Measurements from ENCODE around the gene FAM174B. TPM values are rescaled to one million over a fixed set of nuclear protein-coding genes. Genes with fewer than 3 reads are reported as not detected.
"Not testable (repeated sequence)": the region's sequence is repeated elsewhere in the genome, so short reads cannot be mapped to it uniquely, and the experiment has no call there.

The FAM174B gene
- total RNA-seq, 2 donors from 2014 or later: 5.7 to 7.0 TPM

- no peak overlapping the region for H3K27ac Mint-ChIP-seq
- no peak for ATAC-seq (replicated peaks)
- H3K36me3 Mint-ChIP-seq (ENCODE audit: low read depth): no peaks in the 10 kb centered on the region
- H3K9me3 Mint-ChIP-seq: no peaks in the 10 kb centered on the region
- H3K4me1 Mint-ChIP-seq: no peaks in the 10 kb centered on the region
- no peak overlapping the region for H3K4me3 Mint-ChIP-seq
- H3K27me3 Mint-ChIP-seq: no peaks in the 10 kb centered on the region
Measured at GRCh38 chr15:92612891-92613290, 42.7 kb downstream of the FAM174B start.

DNA sequence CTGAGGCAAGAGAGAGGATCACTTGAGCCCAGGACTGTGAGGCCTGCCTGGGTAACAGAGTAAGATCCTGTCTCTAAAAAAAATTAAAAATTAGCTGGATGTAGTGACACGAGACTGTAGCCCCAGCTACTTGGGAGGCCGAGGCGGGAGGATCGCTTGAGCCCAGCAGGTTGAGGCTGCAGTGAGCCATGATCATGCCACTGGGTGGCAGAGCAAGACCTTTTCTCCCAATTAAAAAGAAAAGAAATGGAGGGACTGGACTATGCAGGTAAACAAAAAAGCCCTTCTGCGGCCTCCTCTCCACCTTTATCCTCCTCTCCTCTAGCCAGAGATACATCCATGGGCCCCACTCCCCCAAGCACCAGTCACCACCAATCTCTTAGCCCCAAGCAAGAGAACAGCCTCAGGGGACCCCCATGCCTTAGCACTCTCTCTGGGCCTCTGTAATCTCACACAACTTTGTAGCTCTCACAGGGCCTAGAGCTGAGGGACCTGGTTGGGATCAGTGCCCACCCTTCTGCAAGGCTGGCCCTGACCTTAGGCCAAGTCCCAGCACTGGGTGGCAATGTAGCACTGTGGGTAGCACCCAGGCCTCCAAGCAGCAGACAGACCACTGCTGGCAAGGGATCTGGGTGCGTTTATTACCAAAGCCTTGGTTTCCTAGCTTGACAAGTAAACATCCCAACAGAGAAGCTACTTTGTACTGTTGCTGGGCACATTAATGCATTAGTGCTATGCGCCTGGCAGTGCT is 43.4 kb downstream of the FAM174B start:
- no peaks in the 10 kb centered on the region for H3K9me3 Mint-ChIP-seq
- H3K27me3 Mint-ChIP-seq: no peaks in the 10 kb centered on the region
- no peak overlapping the region for H3K4me3 Mint-ChIP-seq
- peak; percentile 60 for ATAC-seq (replicated peaks)
- no peaks in the 10 kb centered on the region for H3K4me1 Mint-ChIP-seq
- H3K36me3 Mint-ChIP-seq (ENCODE audit: low read depth): no peaks in the 10 kb centered on the region
- H3K27ac Mint-ChIP-seq: no peak overlapping the region

- Mint-ChIP-seq H3K27ac (no peak overlapping the region), H3K4me1 (no peaks in the 10 kb centered on the region), H3K36me3 (ENCODE audit: low read depth) (no peaks in the 10 kb centered on the region), H3K4me3 (no peak overlapping the region), H3K27me3 (no peaks in the 10 kb centered on the region), H3K9me3 (no peaks in the 10 kb centered on the region)
- ATAC-seq (replicated peaks): no peak
Measured at GRCh38 chr15:92611150-92611549, 44.4 kb downstream of the FAM174B start.

- no peaks in the 10 kb centered on the region for H3K9me3 Mint-ChIP-seq
- no peak for ATAC-seq (replicated peaks)
- peaks cover 3% of the 10 kb centered on the region for H3K27me3 Mint-ChIP-seq
- H3K4me3 Mint-ChIP-seq: no peak overlapping the region
- no peaks in the 10 kb centered on the region for H3K36me3 Mint-ChIP-seq (ENCODE audit: low read depth)
- no peak overlapping the region for H3K27ac Mint-ChIP-seq
- H3K4me1 Mint-ChIP-seq: no peaks in the 10 kb centered on the region
Measured at GRCh38 chr15:92610101-92610520, 45.5 kb downstream of the FAM174B start.

DNA sequence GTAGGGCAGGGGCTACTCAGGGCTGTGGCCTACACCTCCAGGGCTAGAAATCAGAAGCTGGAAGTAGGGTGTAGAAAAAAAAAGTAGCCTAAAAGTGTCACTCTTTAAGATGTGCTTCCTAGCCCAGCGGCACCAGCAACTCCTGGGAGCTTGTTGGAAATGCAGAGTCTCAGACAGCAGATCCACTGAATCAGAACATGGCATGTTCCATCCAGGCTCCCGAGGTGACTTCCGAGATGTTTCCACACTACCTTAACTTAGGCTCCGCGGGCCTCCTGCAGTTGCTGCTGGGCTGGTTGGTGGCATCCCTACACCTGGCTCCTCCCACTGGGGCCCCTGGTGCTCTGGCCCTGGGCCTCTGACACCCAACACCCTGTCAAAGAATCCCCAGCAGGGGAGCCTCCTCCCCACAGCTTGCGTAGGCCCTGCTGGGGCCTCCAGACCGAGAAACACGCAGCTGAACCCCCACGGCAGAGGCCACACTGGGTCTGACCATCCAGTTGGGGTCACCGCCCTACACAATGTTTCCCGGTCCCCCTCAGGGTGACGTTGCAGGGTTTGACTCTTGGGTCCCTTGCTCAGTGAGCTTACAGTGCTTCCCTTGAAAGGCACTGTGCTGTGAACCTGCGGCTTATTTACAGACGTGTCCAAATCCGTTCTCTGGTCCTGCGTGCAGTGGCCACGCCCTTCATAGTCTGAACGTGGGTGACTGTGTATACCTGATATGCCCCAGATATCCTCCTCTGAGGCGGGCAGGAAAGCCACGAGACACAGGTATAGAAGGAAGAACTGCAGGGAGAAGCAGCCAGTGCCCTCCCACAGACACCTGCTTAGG is 46.5 kb downstream of the FAM174B start:
- Mint-ChIP-seq H3K4me1 (no peaks in the 10 kb centered on the region), H3K9me3 (no peaks in the 10 kb centered on the region), H3K36me3 (ENCODE audit: low read depth) (no peaks in the 10 kb centered on the region), H3K4me3 (no peak overlapping the region), H3K27me3 (peaks cover 8% of the 10 kb centered on the region), H3K27ac (no peak overlapping the region)
- no peak for ATAC-seq (replicated peaks)

GRCh38 chr15:92606836-92607150 is 48.8 kb downstream of the FAM174B start:
- H3K4me1 Mint-ChIP-seq; H3K9me3 Mint-ChIP-seq; H3K4me3 Mint-ChIP-seq; ATAC-seq (replicated peaks); H3K36me3 Mint-ChIP-seq (ENCODE audit: low read depth); H3K27ac Mint-ChIP-seq; H3K27me3 Mint-ChIP-seq: not testable (repeated sequence)

- Mint-ChIP-seq H3K27me3 (peaks cover 8% of the 10 kb centered on the region), H3K4me1 (no peaks in the 10 kb centered on the region), H3K27ac (no peak overlapping the region), H3K4me3 (no peak overlapping the region), H3K36me3 (ENCODE audit: low read depth) (no peaks in the 10 kb centered on the region), H3K9me3 (no peaks in the 10 kb centered on the region)
- no peak for ATAC-seq (replicated peaks)
Measured at GRCh38 chr15:92606126-92606835, 49.3 kb downstream of the FAM174B start.

GRCh38 chr15:92605225-92605944 is 50.2 kb downstream of the FAM174B start:
- no peak overlapping the region for H3K27ac Mint-ChIP-seq
- no peak overlapping the region for H3K4me3 Mint-ChIP-seq
- H3K27me3 Mint-ChIP-seq: peaks cover 8% of the 10 kb centered on the region
- no peaks in the 10 kb centered on the region for H3K4me1 Mint-ChIP-seq
- no peaks in the 10 kb centered on the region for H3K36me3 Mint-ChIP-seq (ENCODE audit: low read depth)
- H3K9me3 Mint-ChIP-seq: no peaks in the 10 kb centered on the region
- ATAC-seq (replicated peaks): no peak

DNA sequence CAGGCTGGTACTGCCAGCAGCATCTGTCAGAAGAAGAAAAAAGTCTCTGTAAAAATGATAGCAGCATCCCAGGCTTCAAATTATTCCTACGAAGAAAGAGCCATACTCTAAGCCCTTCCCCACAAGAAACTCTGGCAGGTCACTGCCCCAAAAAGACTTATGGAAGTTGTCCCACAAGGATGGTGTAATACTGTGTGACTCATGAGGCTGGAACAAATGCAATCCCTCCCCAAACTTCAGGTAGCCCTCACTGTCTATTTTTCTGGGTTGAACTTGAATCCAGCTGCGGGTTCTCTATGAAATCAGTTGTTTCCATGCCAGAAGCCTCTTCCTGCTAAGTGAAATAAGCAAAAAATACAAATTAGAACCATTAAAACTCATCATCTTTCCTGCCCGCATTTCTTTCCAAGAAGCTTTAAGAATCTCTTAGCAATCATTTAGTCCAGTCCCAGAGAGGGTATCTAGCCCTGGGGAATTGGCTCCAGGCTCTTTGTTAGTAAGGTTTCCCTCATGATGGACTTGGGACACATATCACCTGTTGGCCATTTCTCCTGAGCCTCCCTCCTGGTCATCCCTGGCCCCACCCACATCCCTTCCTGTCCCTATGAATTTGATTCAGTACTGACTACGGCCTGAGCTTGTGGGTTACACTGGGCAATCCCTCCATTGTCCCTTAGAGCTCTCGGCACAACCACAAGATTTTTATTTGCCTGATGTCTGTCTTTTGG is 51.7 kb downstream of the FAM174B start:
- no peaks in the 10 kb centered on the region for H3K9me3 Mint-ChIP-seq
- H3K36me3 Mint-ChIP-seq (ENCODE audit: low read depth): no peaks in the 10 kb centered on the region
- H3K4me1 Mint-ChIP-seq: no peaks in the 10 kb centered on the region
- H3K27ac Mint-ChIP-seq: no peak overlapping the region
- ATAC-seq (replicated peaks): no peak
- peaks cover 13% of the 10 kb centered on the region for H3K27me3 Mint-ChIP-seq
- no peak overlapping the region for H3K4me3 Mint-ChIP-seq

DNA sequence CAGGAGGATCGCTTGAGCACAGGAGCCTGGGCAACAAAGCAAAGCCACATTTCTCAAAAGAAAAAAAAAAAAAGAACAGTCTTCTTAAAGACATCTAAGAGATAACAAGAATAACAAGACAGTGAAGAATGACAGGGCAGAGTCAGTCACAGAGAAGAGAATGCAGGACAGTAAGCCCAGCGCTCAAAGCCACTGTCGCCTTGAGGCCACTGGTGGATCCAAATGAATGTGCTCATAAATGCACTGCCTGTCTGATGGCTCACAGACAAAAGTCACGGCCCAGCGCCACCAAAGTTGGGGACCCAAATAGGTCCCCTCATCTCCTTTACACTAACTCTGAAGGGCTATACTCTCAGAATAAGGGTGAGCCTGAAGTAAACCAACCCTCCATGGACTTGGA is 52.3 kb downstream of the FAM174B start:
- no peak for ATAC-seq (replicated peaks)

DNA sequence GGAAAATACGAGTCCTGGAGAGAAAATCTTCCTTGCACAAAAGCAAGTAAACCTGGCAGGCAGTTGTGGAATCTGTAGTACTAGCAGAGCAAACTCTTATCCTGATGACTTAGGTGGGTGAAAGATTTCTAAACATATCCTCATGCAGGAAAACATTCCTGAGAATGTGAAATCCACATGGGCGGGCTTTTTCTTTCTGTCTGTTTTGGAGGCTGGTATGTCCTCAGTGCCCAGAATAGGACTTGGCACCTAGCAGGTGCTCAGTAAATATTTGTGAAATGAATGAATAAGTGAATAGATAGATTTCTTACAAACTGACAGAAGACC is 53.3 kb downstream of the FAM174B start:
- Mint-ChIP-seq H3K27ac (no peak overlapping the region), H3K36me3 (ENCODE audit: low read depth) (no peaks in the 10 kb centered on the region), H3K9me3 (no peaks in the 10 kb centered on the region), H3K4me3 (no peak overlapping the region), H3K4me1 (no peaks in the 10 kb centered on the region), H3K27me3 (peaks cover 13% of the 10 kb centered on the region)
- no peak for ATAC-seq (replicated peaks)

More for the DNA sequence above, 52.3 kb downstream of the FAM174B start:
- no peaks in the 10 kb centered on the region for H3K9me3 Mint-ChIP-seq
- H3K27ac Mint-ChIP-seq: no peak overlapping the region
- peaks cover 13% of the 10 kb centered on the region for H3K27me3 Mint-ChIP-seq
- no peaks in the 10 kb centered on the region for H3K4me1 Mint-ChIP-seq
- no peaks in the 10 kb centered on the region for H3K36me3 Mint-ChIP-seq (ENCODE audit: low read depth)
- no peak overlapping the region for H3K4me3 Mint-ChIP-seq

GRCh38 chr15:92601592-92602266 is 53.8 kb downstream of the FAM174B start:
- H3K4me1 Mint-ChIP-seq: no peaks in the 10 kb centered on the region
- no peak overlapping the region for H3K4me3 Mint-ChIP-seq
- no peaks in the 10 kb centered on the region for H3K9me3 Mint-ChIP-seq
- ATAC-seq (replicated peaks): no peak
- no peaks in the 10 kb centered on the region for H3K36me3 Mint-ChIP-seq (ENCODE audit: low read depth)
- H3K27me3 Mint-ChIP-seq: peaks cover 17% of the 10 kb centered on the region
- H3K27ac Mint-ChIP-seq: no peak overlapping the region

DNA sequence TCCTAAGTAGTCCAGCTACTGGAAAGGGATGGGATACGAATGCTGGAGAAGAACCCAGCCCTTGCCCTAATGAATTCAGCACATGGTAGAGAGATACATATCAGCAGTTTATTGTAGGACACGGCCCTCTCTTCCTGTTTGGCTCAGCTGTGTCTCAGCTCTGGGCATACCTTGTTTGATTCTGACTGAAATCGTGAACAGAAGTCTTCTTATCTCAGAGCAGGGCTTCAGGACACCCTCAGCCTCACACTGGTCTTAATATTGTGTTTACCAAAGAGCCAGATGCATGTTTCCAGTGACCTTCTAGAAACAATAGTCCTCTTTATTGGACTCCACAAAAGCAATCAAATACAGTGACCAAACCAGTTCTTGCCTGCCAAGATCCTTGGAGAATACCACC is 54.7 kb downstream of the FAM174B start:
- peaks cover 17% of the 10 kb centered on the region for H3K27me3 Mint-ChIP-seq
- H3K9me3 Mint-ChIP-seq: no peaks in the 10 kb centered on the region
- no peak overlapping the region for H3K4me3 Mint-ChIP-seq

More for the DNA sequence above, 54.7 kb downstream of the FAM174B start:
- Mint-ChIP-seq H3K4me1 (no peaks in the 10 kb centered on the region), H3K36me3 (ENCODE audit: low read depth) (no peaks in the 10 kb centered on the region), H3K27ac (no peak overlapping the region)
- no peak for ATAC-seq (replicated peaks)
